ENCODE results near the gene RASGEF1C. TPM values are rescaled to one million over a fixed set of nuclear protein-coding genes. Genes with fewer than 3 reads are reported as not detected.

The RASGEF1C gene
- total RNA-seq, 1 donor from 2014 or later, result 10.3 TPM

DNA sequence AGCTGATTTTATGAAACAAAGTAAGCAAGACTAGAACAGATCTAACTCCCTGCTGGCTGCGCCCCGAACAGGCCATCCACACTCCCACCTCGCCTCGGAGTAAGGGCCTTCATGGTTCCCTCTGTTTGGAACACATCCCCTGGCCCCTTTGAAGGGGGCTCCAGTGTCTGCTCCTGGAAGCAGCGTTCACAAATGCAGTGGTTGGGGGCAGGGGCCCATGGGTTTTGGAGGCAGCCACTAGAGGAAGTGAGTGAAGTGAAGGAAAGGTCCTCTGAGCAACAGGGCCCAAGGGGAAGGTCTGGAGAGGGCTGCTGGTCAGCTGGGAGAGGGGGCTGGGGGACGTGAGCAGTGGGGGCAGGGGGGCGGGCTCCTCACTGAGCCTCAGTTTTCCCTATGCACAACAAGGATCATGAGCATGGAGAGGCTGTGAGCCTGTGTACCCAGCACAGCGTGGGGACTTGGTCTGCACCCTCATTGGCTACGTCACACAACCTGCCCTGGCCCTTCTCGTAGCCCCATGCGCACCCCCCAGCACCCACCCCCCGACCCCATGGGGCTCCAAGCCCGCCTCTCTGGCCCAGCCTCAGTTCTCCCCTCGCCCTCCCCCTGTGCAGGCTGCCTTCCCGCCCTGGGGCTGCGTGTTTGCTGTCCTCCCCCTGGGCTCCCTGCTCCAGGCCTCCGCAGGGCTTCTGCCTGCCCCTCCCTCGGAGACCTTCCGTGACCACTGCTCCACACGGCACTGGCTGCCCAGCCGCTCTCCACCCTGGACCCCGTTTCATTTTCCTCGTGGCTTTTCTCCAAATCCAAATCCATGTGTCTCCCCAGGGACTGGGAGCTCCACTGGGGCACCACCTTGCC, 39.5 kb downstream of the RASGEF1C start:
- DNase-seq (ENCODE audit: low spot score) (no peak), ATAC-seq (peak; percentile 35)
- intact Hi-C loops (cut with DNase I), result no loop called here

- DNase-seq (ENCODE audit: low spot score) (no peak), ATAC-seq (no peak)
- intact Hi-C loops (cut with DNase I), result no loop called here
Observed at GRCh38 chr5:180168758-180169157, 40.3 kb downstream of the RASGEF1C start.

DNA sequence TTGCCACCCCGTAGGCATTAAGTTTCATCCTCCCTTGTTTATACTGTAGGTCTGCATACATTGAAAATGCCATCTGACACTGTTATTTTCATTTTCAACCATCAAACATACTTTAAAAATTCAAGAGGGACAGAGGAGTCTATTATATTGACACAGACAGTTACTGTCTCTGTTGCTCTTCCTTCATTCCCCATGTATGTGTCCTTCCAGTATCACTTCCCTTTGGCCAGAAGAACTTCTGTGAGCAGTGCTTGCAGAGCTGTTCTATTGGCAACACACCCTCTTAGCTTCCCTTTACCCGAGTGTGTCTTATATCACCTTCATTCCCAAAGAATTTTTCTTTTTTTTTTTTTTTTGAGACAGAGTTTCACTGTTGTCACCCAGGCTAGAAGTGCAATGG, 42.8 kb downstream of the RASGEF1C start:
- intact Hi-C loops (cut with DNase I), result no loop called here
- DNase-seq (ENCODE audit: low spot score) (no peak), ATAC-seq (no peak)

- ATAC-seq (no peak), DNase-seq (ENCODE audit: low spot score) (no peak)
- intact Hi-C loops (cut with DNase I), result no loop called here
Observed at GRCh38 chr5:180162304-180162661, 46.7 kb downstream of the RASGEF1C start.

DNA sequence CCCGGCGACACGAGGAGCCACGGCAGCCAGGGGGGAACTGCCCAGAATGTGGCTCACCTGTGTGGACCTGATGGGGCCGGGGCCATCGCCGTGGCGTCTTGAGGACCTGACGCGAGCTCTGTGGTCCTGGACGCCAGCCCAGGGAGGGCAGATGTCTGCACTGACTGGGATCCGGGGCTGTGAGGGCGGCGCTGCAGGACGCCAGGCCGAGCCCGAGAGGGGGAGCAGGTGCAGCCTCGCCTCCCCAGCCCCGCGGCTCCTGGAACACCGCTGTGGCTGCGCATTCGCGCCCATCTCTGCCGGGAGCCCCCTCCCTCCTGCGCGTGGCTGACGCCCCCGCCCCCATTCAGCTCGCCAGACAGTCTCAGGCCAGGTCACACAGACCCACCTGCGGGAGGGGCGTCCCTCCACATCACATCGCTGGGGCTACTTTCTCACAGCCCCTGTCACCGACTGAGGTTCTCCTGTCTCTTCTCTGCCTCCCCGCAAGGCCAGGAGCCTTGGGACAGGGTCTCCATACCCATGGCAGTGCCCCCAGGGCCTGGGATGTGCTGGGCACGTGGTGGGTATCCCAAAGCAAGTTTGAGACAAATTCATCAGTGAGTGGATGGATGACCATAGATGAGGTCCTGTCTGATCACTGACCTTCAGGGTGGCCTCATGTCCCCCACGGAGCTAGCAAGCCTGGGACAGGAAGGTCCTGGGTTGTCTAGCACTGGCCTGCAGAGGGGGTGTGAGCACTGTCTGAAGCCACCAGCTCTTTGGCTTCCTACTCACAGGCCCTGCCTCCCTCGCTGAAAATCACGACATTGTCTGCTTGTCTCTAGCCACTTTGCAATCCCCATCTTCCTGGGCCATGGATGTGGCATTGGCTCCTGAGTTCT, 47.3 kb downstream of the RASGEF1C start:
- peak; percentile 81 for ATAC-seq
- no peak for DNase-seq (ENCODE audit: low spot score)
- intact Hi-C loops (cut with DNase I), result no loop called here

DNA sequence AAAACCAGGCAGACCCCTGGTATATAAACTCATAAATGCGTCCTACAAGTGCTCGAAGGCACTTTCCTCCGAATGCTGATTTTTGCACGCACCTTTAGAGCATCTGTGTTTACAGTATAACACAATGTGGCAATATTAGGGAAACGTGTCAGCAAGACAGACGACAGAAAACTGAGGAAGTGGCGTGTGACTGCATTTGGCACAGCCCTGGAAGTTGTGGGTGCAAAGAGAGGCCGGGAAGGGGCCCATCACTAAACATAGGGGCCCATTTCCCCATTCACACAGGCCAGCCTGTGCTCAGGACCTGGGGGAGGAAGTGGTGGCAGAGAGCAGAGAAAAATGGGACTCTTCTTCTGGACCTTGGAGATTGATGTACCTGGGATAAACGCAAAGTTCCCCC, 48.2 kb downstream of the RASGEF1C start:
- ATAC-seq (no peak), DNase-seq (ENCODE audit: low spot score) (peak; percentile 59)
- intact Hi-C loops (cut with DNase I), result no loop called here

- ATAC-seq (no peak), DNase-seq (ENCODE audit: low spot score) (no peak)
- intact Hi-C loops (cut with DNase I), result no loop called here
Observed at GRCh38 chr5:180160215-180160614, 48.8 kb downstream of the RASGEF1C start.

DNA sequence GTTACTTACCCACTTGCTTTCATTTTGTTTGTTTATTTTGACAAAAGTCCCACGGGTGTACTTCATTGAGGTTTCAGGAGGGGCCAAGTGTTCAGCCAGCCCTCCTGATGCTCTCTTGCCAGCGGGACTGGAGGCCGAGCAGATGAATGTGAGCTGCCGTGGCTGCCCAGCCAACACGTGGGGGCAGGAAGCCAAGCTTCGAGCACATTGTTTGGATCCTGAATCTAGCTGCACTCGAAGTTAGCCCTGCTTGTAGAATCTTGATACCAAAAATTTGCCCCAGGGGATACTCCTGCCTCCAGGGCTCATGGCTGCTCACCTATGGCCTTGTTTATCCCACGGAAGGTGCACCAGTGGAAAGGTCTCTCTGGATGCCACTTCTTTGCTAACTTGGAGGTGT, 49.3 kb downstream of the RASGEF1C start:
- ATAC-seq, result no peak
- intact Hi-C loops (cut with DNase I), result loop anchor here (2.0 kb wide), 1 partner anchor 57 kb away; no protein-coding TSS in a partner anchor
- peak; percentile 47 for DNase-seq (ENCODE audit: low spot score)

GRCh38 chr5:180157866-180158265, 51.1 kb downstream of the RASGEF1C start:
- intact Hi-C loops (cut with DNase I), result loop anchor here (2.0 kb wide), 1 partner anchor 59 kb away; no protein-coding TSS in a partner anchor
- ATAC-seq (no peak), DNase-seq (ENCODE audit: low spot score) (peak; percentile 6)

DNA sequence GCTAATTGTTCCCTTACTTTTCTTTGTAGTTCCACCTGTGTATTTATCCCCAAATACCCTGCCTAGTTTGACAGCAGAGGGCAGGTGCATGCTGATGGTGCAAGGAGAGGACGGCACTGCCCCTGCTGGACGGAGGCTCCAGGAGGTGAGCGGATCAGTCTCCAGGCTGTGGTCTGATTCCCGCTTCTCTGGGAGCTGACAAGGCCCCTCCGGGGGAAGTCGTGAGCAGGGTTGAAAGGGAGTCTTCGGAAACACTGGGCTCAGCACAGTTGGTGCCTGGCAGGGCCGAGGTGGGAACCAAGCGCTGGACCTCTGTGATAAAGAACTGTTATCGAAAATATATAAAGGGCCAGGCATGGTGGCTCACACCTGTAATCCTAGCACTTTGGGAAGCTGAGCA, 52.9 kb downstream of the RASGEF1C start:
- ATAC-seq (no peak), DNase-seq (ENCODE audit: low spot score) (peak; percentile 43)
- intact Hi-C loops (cut with DNase I), result no loop called here

GRCh38 chr5:180155365-180155926, 53.6 kb downstream of the RASGEF1C start:
- DNase-seq (ENCODE audit: low spot score) (peak; percentile 30), ATAC-seq (no peak)
- intact Hi-C loops (cut with DNase I), result no loop called here

DNA sequence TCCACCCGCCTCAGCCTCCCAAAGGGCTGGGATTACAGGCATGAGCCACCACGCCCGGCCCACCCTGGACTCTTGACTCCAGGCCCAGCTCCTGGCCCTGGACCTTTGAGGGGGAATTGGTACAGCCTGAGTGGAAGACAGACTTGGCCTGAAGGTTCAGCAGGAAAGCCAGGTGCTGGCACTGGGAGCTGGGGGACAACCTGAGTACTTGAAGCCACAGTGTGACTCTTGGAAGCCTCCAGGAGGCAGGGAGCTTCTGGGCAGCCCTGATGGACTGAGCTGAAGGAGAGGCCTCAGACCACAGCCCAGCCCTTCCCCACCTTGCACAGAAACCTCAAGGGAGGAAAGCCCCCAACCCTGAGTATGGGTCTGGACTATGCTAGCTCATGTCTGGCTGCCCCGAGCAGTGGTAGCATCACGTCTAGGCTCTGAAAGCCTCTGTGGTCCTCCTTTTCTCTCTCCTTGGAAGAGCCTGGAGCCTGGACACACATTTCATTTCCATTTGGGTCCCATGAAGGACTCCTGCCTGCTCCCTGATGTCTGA, 54.1 kb downstream of the RASGEF1C start:
- DNase-seq (ENCODE audit: low spot score), result peak; percentile 31
- no peak for ATAC-seq
- intact Hi-C loops (cut with DNase I), result no loop called here

- DNase-seq (ENCODE audit: low spot score), result peak; percentile 14
- intact Hi-C loops (cut with DNase I), result no loop called here
Observed at GRCh38 chr5:180153991-180154390, 55.0 kb downstream of the RASGEF1C start.

DNA sequence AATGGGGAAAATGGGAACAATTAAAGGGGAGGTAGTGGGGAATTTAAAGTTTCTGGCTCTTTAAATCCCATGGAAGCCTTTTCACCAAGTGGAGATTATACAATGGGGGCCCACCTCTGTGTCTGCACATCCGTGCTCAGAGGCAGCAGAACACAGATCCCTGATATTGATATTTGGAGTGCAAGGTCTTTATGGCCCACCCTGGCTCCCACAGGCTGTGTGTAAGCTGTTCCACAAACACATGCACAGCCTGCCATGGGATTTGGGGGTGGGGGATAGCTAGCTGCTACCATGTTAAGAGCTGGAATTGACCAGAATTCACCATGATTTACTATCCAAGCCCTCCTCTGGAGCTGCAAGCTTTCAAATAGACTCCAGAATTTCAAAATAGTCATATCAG, 55.9 kb downstream of the RASGEF1C start:
- DNase-seq (ENCODE audit: low spot score) (peak; percentile 9), ATAC-seq (no peak)
- intact Hi-C loops (cut with DNase I), result no loop called here

More at GRCh38 chr5:180153991-180154390, 55.0 kb downstream of the RASGEF1C start:
- ATAC-seq, result no peak

GRCh38 chr5:180143656-180144364, 65.2 kb downstream of the RASGEF1C start:
- no peak for ATAC-seq
- intact Hi-C loops (cut with DNase I), result no loop called here
- peak; percentile 42 for DNase-seq (ENCODE audit: low spot score)

DNA sequence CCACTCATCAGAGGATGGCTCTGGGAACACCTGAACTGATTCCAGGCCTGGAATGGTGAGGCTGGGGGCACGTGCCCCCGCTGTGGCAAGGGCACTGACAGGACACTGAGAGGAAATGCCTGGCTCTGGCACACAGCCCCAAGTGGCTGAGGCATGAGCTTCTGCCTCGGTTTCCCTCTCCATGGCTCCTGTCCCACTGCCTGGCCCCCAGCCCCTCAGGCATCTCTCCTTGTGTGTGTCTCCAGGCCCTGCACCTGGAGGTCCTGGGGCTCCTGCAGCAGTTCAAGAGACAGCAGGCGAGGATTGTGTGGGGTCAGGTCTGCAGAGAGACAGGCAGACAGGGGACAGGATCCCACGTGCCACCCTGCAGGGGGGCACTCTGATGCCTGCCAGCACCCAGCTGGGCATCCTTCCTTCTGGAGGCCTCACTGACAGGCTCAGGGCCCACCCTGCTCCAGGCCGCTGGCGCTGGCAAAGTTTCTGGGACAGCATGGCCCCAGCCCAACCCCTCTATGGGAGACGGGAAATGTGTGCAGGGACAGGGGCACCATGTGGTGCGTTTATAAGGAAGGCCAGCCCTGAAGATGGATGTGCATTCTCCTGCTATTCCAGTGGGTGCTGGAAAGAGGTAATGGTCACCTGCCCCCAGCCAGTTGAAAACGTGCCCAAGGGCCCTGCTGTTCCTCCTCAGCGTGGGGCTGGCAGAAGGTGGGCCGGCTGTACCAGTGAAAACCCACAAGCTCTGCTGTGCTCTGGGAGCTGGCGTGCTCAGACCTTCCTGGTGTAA, 66.0 kb downstream of the RASGEF1C start:
- intact Hi-C loops (cut with DNase I), result no loop called here
- DNase-seq (ENCODE audit: low spot score) (peak; percentile 51), ATAC-seq (no peak)

DNA sequence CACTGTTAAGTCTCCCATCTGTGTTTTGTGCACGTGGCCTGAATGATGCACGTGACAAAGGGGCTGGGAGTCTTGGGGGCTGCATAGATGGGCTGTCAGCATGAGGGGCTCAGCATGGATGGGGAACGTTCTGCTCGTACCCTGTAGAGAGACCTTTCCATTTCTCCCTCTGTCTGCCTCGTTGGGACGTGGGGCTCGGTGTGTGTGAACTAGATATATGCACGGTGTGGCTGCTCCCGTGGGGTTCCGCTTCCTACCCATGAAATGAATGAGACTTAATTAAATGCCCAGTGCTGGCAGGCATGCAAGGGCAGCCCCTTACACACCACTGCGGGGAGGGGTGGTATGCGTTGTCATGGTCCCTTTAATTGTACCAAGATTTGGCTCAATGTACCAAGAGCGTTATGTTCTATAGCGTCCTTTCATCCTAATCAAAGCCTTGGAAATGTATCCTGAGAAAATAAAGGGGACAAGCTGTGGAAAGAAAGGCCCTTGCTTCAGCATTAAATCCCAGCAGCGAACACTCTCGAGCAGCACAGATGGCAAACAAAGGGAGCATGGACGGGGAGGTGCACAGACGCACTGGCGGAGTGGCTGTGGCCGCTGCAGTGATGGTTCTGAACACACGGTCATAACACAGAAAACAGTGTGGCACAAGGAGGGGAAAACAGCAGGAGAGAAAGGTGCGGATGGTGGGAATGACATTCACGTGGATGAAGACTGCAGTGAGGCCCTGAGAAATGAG, 66.8 kb downstream of the RASGEF1C start:
- DNase-seq (ENCODE audit: low spot score), result no peak
- intact Hi-C loops (cut with DNase I), result no loop called here
- ATAC-seq, result no peak

Data from sciatic nerve (tissue), 2 donors.